ENCODE results near the gene RRP36.

GRCh38 chr6:43052225-43052841 is 30.9 kb downstream of the RRP36 start:
- TF ChIP-seq CTCF (IDR thresholded peaks at IDR 0.05): no peak
- TF ChIP-seq EZH2 (IDR thresholded peaks at IDR 0.05): no peak
- no peak for TF ChIP-seq EZH2phosphoT487 (IDR thresholded peaks at IDR 0.05)

Measured in neural progenitor cell (in vitro differentiated cells).